H1 (cell line): ENCODE data around the gene PPP2R2D.

Source experiments
- ASH2L ChIP-seq: fragments of 200-600, 300-600 bp; sonication (generic); IDR thresholded peaks from one replicate; pipeline ENCODE4 v1.7.1; 2017; ENCODE audit warnings: low read length
- CEBPB ChIP-seq: IDR thresholded peaks from 2 replicates; pipeline ENCODE4 v1.6.1; 2012; ENCODE audit warnings: low read depth, low read length
- KDM1A ChIP-seq: fragments of 200-600, 300-600 bp; sonication (generic); IDR thresholded peaks from 2 replicates; pipeline ENCODE4 v1.7.1; 2016; ENCODE audit warnings: mild to moderate bottlenecking, low read length, borderline replicate concordance
- NANOG ChIP-seq: IDR thresholded peaks from 2 replicates; pipeline ENCODE4 v1.6.1; 2011; ENCODE audit warnings: low read length, low read depth, mild to moderate bottlenecking, inconsistent platforms; ENCODE audit not compliant: insufficient read depth, poor library complexity, severe bottlenecking
- POLR2AphosphoS5 ChIP-seq: IDR thresholded peaks from 2 replicates; pipeline ENCODE4 v1.6.1; 2011; ENCODE audit warnings: low read depth, low read length
- YY1 ChIP-seq: IDR thresholded peaks from 2 replicates; pipeline ENCODE4 v1.6.1; 2011; ENCODE audit warnings: low read depth, mild to moderate bottlenecking, low read length

DNA sequence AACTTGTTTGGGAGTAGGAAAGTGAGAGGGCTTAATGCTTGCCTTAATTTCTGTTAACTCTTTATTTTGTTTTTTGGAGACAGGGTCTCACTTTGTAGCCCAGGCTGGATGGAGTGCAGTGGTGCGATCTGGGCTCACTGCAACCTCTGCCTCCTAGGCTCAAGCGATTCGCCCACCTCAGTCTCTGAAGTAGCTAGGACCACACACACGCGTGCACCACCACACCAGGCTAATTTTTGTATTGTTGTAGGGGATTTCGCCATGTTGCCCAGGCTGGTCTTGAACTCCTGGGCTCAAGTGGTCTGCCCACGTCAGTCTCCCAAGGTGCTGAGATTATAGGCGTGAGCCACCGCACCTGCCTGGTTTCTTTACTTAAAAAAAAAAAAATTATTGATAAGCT lies 1.9 kb downstream of the PPP2R2D start:
- TF ChIP-seq POLR2AphosphoS5, result no peak
- no peak for TF ChIP-seq ASH2L
- TF ChIP-seq YY1, result no peak
- no peak for TF ChIP-seq NANOG
- no peak for TF ChIP-seq CEBPB
- TF ChIP-seq KDM1A, result no peak
